Lower leg skin (tissue), 4 donors: ENCODE results near the gene CD99L2. TPM values are rescaled to one million over a fixed set of nuclear protein-coding genes. Genes with fewer than 3 reads are reported as not detected.

Experiments
- DNase-seq, 2 donors: peaks; one replicate each; pipeline ENCODE4 v3.0.0-alpha.2; 2019; ENCODE audit warnings: low spot score in 2 of 2
- H3K4me3 ChIP-seq: fragments of 200-600 bp; sonication (generic); 2 replicates; pipeline ENCODE4 v1.5.1; 2017; ENCODE audit warnings: mild to moderate bottlenecking, low read depth; ENCODE audit not compliant: poor library complexity, severe bottlenecking
- POLR2A ChIP-seq, 2 donors: fragments of 450-650 bp; IDR thresholded peaks; one replicate each; pipeline ENCODE4 v1.6.1; 2016 to 2017; ENCODE audit warnings: antibody characterized with exemption in 2 of 2, mild to moderate bottlenecking in 1 of 2, moderate library complexity in 1 of 2
- WGBS, 2 donors: methylation state at CpG; one replicate each; pipeline ENCODE4 v1.1.5; 2018; 5-methylcytosine and 5-hydroxymethylcytosine counted together
- intact Hi-C: fragments of 100-400 bp; cut with DNase I; formaldehyde crosslinking; loops from one replicate; pipeline ENCODE4 v1.15.0; 2023; ENCODE audit warnings: low total_unique reads
- total RNA-seq, 4 donors: library from RNA; depleted of rRNA; stranded (reverse); fragments of >200 nt; gene quantifications; one replicate each; pipeline ENCODE4 v1.1.0, GENCODE V29; 2016
- TF ChIP-seq, protein P1 (sequence below), 3 donors: fragments of 450-650 bp; IDR thresholded peaks; one replicate each; pipeline ENCODE4 v1.5.1; 2016; ENCODE audit warnings: antibody characterized with exemption in 3 of 3, mild to moderate bottlenecking in 3 of 3, moderate library complexity in 2 of 3

Gene CD99L2
- total RNA-seq, 4 donors from 2014 or later = 7.5 to 26.8 (median 17.3) TPM

DNA sequence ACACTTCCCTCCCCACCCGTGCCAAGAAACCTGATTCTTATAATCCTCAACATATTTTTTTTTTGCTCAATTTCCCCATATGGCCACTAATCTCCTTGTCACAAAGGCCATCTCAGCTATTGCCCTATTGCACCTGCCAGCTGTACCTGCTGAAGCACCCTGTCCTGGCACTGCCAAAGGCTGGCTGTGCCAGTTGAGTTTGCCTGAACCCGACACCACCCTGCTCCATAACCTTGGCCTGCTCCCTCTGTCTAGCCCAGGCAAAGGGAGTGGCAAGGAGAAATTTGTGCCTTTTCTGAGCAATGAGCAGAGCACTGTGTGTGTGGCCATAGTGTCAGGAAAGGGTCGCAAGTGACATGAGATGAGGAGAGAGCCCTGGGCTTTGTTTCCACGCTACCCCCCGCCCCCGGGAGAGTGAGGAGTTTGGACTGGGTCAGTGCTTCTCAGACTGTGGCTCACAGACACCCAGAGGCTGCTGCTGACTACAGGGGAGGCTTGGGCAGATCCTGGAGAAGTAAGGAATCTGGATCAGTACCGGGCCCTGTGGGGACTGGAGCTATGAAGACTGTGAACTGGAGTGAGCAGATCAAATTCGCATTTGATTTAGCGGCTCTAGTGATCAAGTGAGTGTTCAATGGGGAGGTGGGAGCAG is 42.5 kb upstream of the CD99L2 start:
- 60 to 65% methylated on average over 9 of the region's 9 CpGs for WGBS, 2 donors
- intact Hi-C loops = no loop called here
- no peak overlapping the region for H3K4me3 ChIP-seq
- TF ChIP-seq, protein P1, sequence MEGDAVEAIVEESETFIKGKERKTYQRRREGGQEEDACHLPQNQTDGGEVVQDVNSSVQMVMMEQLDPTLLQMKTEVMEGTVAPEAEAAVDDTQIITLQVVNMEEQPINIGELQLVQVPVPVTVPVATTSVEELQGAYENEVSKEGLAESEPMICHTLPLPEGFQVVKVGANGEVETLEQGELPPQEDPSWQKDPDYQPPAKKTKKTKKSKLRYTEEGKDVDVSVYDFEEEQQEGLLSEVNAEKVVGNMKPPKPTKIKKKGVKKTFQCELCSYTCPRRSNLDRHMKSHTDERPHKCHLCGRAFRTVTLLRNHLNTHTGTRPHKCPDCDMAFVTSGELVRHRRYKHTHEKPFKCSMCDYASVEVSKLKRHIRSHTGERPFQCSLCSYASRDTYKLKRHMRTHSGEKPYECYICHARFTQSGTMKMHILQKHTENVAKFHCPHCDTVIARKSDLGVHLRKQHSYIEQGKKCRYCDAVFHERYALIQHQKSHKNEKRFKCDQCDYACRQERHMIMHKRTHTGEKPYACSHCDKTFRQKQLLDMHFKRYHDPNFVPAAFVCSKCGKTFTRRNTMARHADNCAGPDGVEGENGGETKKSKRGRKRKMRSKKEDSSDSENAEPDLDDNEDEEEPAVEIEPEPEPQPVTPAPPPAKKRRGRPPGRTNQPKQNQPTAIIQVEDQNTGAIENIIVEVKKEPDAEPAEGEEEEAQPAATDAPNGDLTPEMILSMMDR (IDR thresholded peaks at IDR 0.05) = no peak
- no peak for TF ChIP-seq POLR2A (IDR thresholded peaks at IDR 0.05)
- DNase-seq = no peak

DNA sequence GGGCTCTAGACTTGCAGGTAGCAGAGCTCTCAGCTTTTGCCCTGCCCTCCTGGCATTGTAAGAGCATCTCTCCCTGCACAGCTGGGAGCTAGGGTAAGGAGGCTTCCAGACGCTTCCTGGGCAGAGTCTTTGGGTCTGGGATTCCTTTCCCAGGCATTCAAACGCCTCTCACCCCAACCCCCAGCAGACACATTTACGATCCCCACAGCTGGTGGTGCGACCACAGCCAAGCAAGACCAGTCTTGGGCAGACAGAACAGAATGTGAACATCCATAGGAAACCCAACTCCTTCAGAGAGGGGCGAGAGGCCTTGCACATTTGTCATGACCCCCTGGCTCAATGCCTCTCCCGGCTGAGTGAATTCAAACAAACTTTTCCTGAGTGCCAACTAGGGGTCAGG is 38.1 kb upstream of the CD99L2 start:
- no peak for DNase-seq
- H3K4me3 ChIP-seq = no peak overlapping the region
- TF ChIP-seq POLR2A (IDR thresholded peaks at IDR 0.05) = no peak
- TF ChIP-seq, protein P1 (IDR thresholded peaks at IDR 0.05) = no peak
- WGBS, 2 donors = 53% methylated on average over 6 of the region's 6 CpGs; no CpG with 5 or more reads in 1 of the 2 donors
- intact Hi-C loops = no loop called here

DNA sequence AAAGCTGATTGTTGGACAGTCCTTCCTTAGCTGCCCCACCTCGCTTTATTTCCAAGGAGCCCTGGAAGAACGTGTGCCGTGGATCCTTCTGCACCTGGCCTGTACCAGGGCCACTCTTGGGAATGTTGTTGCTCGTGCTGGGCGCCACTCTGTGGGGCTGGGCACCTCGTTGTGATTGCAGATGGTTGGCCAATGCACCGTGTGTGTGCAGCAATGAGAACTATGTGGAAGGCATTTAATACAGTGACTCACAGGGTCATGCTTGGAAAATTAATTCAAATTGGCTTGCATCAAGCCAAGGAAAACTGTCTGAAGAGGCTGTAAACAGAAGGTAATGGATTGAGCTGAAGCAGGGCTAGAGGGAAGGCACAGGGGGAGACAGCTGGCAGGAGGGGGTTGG is 37.0 kb upstream of the CD99L2 start:
- WGBS, 2 donors = 36 to 49% methylated on average over 7 of the region's 7 CpGs
- intact Hi-C loops = no loop called here
- no peak for DNase-seq
- TF ChIP-seq, protein P1 (IDR thresholded peaks at IDR 0.05) = no peak
- no peak for TF ChIP-seq POLR2A (IDR thresholded peaks at IDR 0.05)
- H3K4me3 ChIP-seq = no peak overlapping the region

DNA sequence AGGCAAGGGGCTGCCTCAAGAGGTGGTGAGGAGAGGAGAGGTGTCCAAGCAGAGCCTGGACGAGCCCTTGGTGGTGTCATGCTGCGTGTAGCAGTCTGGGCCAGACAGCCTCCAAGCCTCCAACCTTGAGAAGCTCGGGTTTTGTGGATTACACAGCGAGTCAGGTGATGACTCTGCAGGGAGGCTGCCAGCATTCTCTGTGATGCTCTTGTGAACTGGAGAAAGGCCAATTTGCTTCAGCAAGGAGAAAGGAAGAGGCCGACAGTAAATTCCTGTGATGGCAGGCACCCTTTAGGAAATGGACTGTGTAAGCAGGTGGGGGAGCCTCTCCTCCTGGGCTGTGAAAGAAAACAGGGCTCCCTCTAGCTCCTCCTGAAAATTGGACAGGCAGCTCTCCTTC is 36.0 kb upstream of the CD99L2 start:
- no peak for TF ChIP-seq POLR2A (IDR thresholded peaks at IDR 0.05)
- TF ChIP-seq, protein P1 (IDR thresholded peaks at IDR 0.05) = no peak
- intact Hi-C loops = no loop called here
- no peak for DNase-seq
- no peak overlapping the region for H3K4me3 ChIP-seq
- WGBS, 2 donors = 10 to 34% methylated on average over 4 to 5 of the region's 5 CpGs

DNA sequence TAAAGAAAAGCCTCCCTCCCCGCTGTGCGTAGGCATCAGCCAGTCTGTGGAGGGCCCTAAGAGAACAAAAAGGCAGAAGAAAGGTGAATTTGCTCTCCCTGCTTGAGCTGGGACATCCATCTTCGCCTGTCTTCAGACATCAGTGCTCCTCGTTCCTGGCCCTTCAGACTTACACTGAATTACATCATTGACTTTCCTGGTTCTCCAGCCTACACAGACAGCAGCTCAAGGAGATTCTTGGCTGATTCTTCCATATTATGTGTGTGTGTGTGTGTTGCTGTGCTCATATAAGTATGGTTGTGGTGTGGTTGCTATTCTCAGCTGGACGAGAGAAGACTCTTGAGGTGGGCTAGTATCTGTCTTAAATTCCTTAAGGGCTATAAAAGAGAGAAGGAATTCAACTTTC is 35.5 kb upstream of the CD99L2 start:
- intact Hi-C loops = no loop called here
- 63 to 76% methylated on average over 3 to 5 of the region's 5 CpGs for WGBS, 2 donors
- TF ChIP-seq POLR2A (IDR thresholded peaks at IDR 0.05) = no peak
- no peak overlapping the region for H3K4me3 ChIP-seq
- DNase-seq = no peak

DNA sequence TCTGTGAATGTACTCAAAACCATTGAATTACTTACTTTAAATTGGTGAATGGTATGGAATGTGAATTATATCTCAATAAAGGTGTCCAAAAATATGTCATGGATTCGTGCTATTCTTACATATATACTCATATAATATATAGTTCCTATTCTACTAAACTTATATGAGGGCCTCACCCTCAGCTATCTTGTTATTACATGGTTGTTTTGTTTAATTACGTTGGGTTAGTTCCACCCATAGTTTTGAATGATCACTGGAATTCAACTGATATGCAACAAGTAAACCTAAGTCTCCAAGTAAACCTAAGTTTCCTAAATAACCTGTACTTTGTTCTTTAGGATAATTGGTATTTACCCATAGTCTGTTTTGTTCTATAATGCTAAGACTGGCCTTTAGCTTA is 30.6 kb upstream of the CD99L2 start:
- intact Hi-C loops = no loop called here
- 63 to 77% methylated on average over 2 of the region's 2 CpGs for WGBS, 2 donors
- no peak for TF ChIP-seq POLR2A (IDR thresholded peaks at IDR 0.05)
- TF ChIP-seq, protein P1 (IDR thresholded peaks at IDR 0.05) = no peak
- no peak overlapping the region for H3K4me3 ChIP-seq
- no peak for DNase-seq
